IMR-90 (cell line): Measurements from ENCODE around the gene RRP1B. TPM values are rescaled to one million over a fixed set of nuclear protein-coding genes. Genes with fewer than 3 reads are reported as not detected.
A peak's percentile ranks its signal among the peaks of the same experiment; 100 is the strongest.

Source experiments
- ATAC-seq: fragments of 200-7000 bp; cut with Tn5 transposase; 2 replicates; pipeline ENCODE4 v1.9.1; 2020; ENCODE audit warnings: low read depth, mild to moderate bottlenecking, moderate library complexity
- BruUV-seq: library from RNA; stranded (reverse); fragments of 400-500 nt; replicated peaks from 2 replicates; lab custom pipeline; 2021; lab: Mats Ljungman, UMichigan
- CTCF ChIA-PET: fragments of 300-600 bp; formaldehyde crosslinking; extraction: SDS; loops from one replicate; lab custom pipeline; 2021; ENCODE audit warnings: antibody characterized with exemption; lab: Yijun Ruan, JAX
- POLR2A ChIA-PET: fragments of 300-600 bp; sonication (Branson Sonifier 250); formaldehyde crosslinking; loops from one replicate; lab custom pipeline; 2022; ENCODE audit warnings: antibody characterized with exemption; ENCODE audit not compliant: unreplicated experiment; lab: Charles Lee
- DNase-seq: peaks from one replicate; pipeline ENCODE4 v3.0.0; 2013
- H2AFZ ChIP-seq: replicated peaks from 2 replicates; pipeline ENCODE3; 2013; ENCODE audit warnings: low read length, mild to moderate bottlenecking; ENCODE audit not compliant: poor library complexity
- H2AK5ac ChIP-seq: 2 replicates; pipeline ENCODE4 v1.6.1; 2013; ENCODE audit warnings: low read depth, low read length, inconsistent platforms
- H2AK9ac ChIP-seq: replicated peaks from 2 replicates; pipeline ENCODE3; 2013; ENCODE audit warnings: mild to moderate bottlenecking, low read depth, low read length, moderate library complexity; ENCODE audit not compliant: poor library complexity
- H2BK120ac ChIP-seq: 2 replicates; pipeline ENCODE4 v1.6.1; 2013; ENCODE audit warnings: low read depth, low read length, inconsistent platforms
- H2BK15ac ChIP-seq: 3 replicates; pipeline ENCODE4 v1.6.1; 2013; ENCODE audit warnings: low read depth, low read length, inconsistent platforms
- H2BK20ac ChIP-seq: 2 replicates; pipeline ENCODE4 v1.6.1; 2013; ENCODE audit warnings: low read depth, mild to moderate bottlenecking, inconsistent platforms, low read length, moderate library complexity
- H2BK5ac ChIP-seq: 2 replicates; pipeline ENCODE4 v1.6.1; 2013; ENCODE audit warnings: mild to moderate bottlenecking, low read depth, low read length, inconsistent platforms; ENCODE audit not compliant: poor library complexity, severe bottlenecking
- H3K14ac ChIP-seq: replicated peaks from 2 replicates; pipeline ENCODE4 v1.6.1; 2013; ENCODE audit warnings: low read depth, low read length, inconsistent platforms
- H3K18ac ChIP-seq: 2 replicates; pipeline ENCODE4 v1.6.1; 2013; ENCODE audit warnings: low read depth, low read length, control low read depth
- H3K23ac ChIP-seq: 2 replicates; pipeline ENCODE4 v1.6.1; 2013; ENCODE audit warnings: low read depth, low read length, inconsistent platforms
- H3K27ac ChIP-seq: 2 replicates; pipeline ENCODE4 v1.5.1; 2013; ENCODE audit warnings: mild to moderate bottlenecking, control low read depth, low read length; ENCODE audit not compliant: insufficient read depth
- H3K27me3 ChIP-seq: 2 replicates; pipeline ENCODE4 v1.6.1; 2013; ENCODE audit warnings: low read length; ENCODE audit not compliant: control insufficient read depth, insufficient read depth
- H3K36me3 ChIP-seq: 2 replicates; pipeline ENCODE4 v1.6.1; 2013; ENCODE audit warnings: low read length, mixed read lengths; ENCODE audit not compliant: control insufficient read depth, insufficient read depth
- H3K4ac ChIP-seq: 2 replicates; pipeline ENCODE4 v1.6.1; 2013; ENCODE audit warnings: low read depth, low read length, inconsistent platforms
- H3K4me1 ChIP-seq: 2 replicates; pipeline ENCODE4 v1.6.1; 2013; ENCODE audit warnings: low read length, mixed read lengths; ENCODE audit not compliant: control insufficient read depth, insufficient read depth
- H3K4me2 ChIP-seq: 2 replicates; pipeline ENCODE4 v1.6.1; 2013; ENCODE audit warnings: low read depth, mild to moderate bottlenecking, control low read depth, low read length, moderate library complexity
- H3K4me3 ChIP-seq: 2 replicates; pipeline ENCODE4 v1.5.1; 2013; ENCODE audit warnings: low read depth, mild to moderate bottlenecking, control low read depth, low read length, moderate library complexity; ENCODE audit not compliant: insufficient read depth
- H3K56ac ChIP-seq: 2 replicates; pipeline ENCODE4 v1.6.1; 2013; ENCODE audit warnings: low read length, inconsistent platforms; ENCODE audit not compliant: insufficient read depth; ENCODE audit errors: extremely low read depth
- H3K79me1 ChIP-seq, 2 experiments: 2 replicates each; pipeline ENCODE4 v1.6.1; 2013; ENCODE audit warnings: low read length in 2 of 2, inconsistent platforms in 1 of 2, low read depth in 1 of 2
- H3K9ac ChIP-seq: 2 replicates; pipeline ENCODE4 v1.6.1; 2013; ENCODE audit warnings: low read depth, low read length, control low read depth
- H3K9me1 ChIP-seq: 2 replicates; pipeline ENCODE4 v1.6.1; 2013; ENCODE audit warnings: low read length, inconsistent platforms; ENCODE audit not compliant: insufficient read depth
- H3K9me3 ChIP-seq: 2 replicates; pipeline ENCODE4 v1.6.1; 2013; ENCODE audit warnings: low read length; ENCODE audit not compliant: control insufficient read depth, insufficient read depth
- H4K20me1 ChIP-seq: 2 replicates; pipeline ENCODE4 v1.6.1; 2013; ENCODE audit warnings: low read length, inconsistent platforms; ENCODE audit not compliant: insufficient read depth
- H4K5ac ChIP-seq: 2 replicates; pipeline ENCODE4 v1.6.1; 2013; ENCODE audit warnings: mild to moderate bottlenecking, low read depth, low read length, control low read depth
- H4K8ac ChIP-seq, 2 experiments: 2 replicates each; pipeline ENCODE4 v1.6.1; 2013; ENCODE audit warnings: low read depth in 2 of 2, low read length in 2 of 2, control low read depth in 1 of 2, inconsistent platforms in 1 of 2
- H4K91ac ChIP-seq: 2 replicates; pipeline ENCODE4 v1.6.1; 2013; ENCODE audit warnings: low read depth, low read length, inconsistent platforms; ENCODE audit not compliant: insufficient read depth
- BHLHE40 ChIP-seq: fragments of 150-350 bp; IDR thresholded peaks from 2 replicates; pipeline ENCODE4 v1.6.1; 2016; ENCODE audit warnings: mild to moderate bottlenecking, low read depth, low read length
- CEBPB ChIP-seq: IDR thresholded peaks from 2 replicates; pipeline ENCODE4 v1.6.1; 2012; ENCODE audit warnings: low read depth, low read length, improper control_type of control experiment
- CHD1 ChIP-seq: IDR thresholded peaks from 2 replicates; pipeline ENCODE4 v1.6.1; 2012; ENCODE audit warnings: low read depth, low read length, improper control_type of control experiment
- FOS ChIP-seq: fragments of 150-350 bp; IDR thresholded peaks from 2 replicates; pipeline ENCODE4 v1.6.1; 2016; ENCODE audit warnings: low read depth, low read length
- MAFK ChIP-seq: IDR thresholded peaks from 2 replicates; pipeline ENCODE4 v1.6.1; 2012; ENCODE audit warnings: low read depth, low read length, improper control_type of control experiment
- MAZ ChIP-seq: IDR thresholded peaks from 2 replicates; pipeline ENCODE4 v1.6.1; 2012; ENCODE audit warnings: low read depth, mild to moderate bottlenecking, low read length, improper control_type of control experiment, moderate library complexity, borderline replicate concordance
- NFE2L2 ChIP-seq: fragments of 150-350 bp; IDR thresholded peaks from 2 replicates; pipeline ENCODE4 v1.6.1; 2016; ENCODE audit warnings: low read depth, mild to moderate bottlenecking, low read length
- POLR2A ChIP-seq: IDR thresholded peaks from 2 replicates; pipeline ENCODE4 v1.6.1; 2012; ENCODE audit warnings: mild to moderate bottlenecking, low read depth, low read length
- RAD21 ChIP-seq: IDR thresholded peaks from 2 replicates; pipeline ENCODE4 v1.6.1; 2012; ENCODE audit warnings: low read length, improper control_type of control experiment
- RCOR1 ChIP-seq: IDR thresholded peaks from 2 replicates; pipeline ENCODE4 v1.6.1; 2012; ENCODE audit warnings: mild to moderate bottlenecking, low read length, improper control_type of control experiment; ENCODE audit not compliant: insufficient replicate concordance
- RFX5 ChIP-seq: IDR thresholded peaks from 2 replicates; pipeline ENCODE4 v1.8.0; 2012; ENCODE audit warnings: low read depth, mild to moderate bottlenecking, low read length, moderate library complexity
- SMC3 ChIP-seq: fragments of 150-350 bp; IDR thresholded peaks from 2 replicates; pipeline ENCODE4 v1.6.1; 2016; ENCODE audit warnings: low read depth, mild to moderate bottlenecking, antibody characterized with exemption, low read length, moderate library complexity
- WGBS, 2 experiments: methylation state at CpG; one replicate each; pipeline versions ENCODE4 v1.1.5 to v1.1.7; 2013; ENCODE audit warnings: missing lambda C conversion rate in 2 of 2; ENCODE audit not compliant: insufficient read length in 1 of 2; ENCODE audit errors: extremely low coverage in 2 of 2; 5-methylcytosine and 5-hydroxymethylcytosine counted together
- dilution Hi-C: fragments of 300-500 bp; cut with HindIII; formaldehyde crosslinking; loops from one replicate; pipeline ENCODE4 v1.14.3; 2018; ENCODE audit warnings: low sequenced_read_pairs; ENCODE audit not compliant: unreplicated experiment
- in situ Hi-C: fragments of 300-500 bp; cut with MboI; formaldehyde crosslinking; loops from 3 replicates; pipeline ENCODE4 v1.14.3; 2019; ENCODE audit warnings: low sequenced_read_pairs, inconsistent platforms, mixed read lengths
- intact Hi-C: fragments of 100-400 bp; cut with micrococcal nuclease; formaldehyde crosslinking; loops from 2 replicates; pipeline ENCODE4 v1.10.0; 2022
- polyA plus RNA-seq, 3 experiments: library from polyadenylated mRNA; depleted of rRNA; stranded (reverse); fragments of >200 nt; gene quantifications; 2 replicates each; pipeline ENCODE4 v1.2.3, GENCODE V29; 2012; ENCODE audit warnings: low replicate concordance in 1 of 3
- total RNA-seq: library from RNA; depleted of rRNA; stranded (reverse); fragments of >200 nt; gene quantifications from 2 replicates; pipeline ENCODE4 v1.2.3, GENCODE V29; 2012
- TF ChIP-seq, protein P1 (sequence below): fragments of 150-350 bp; IDR thresholded peaks from 2 replicates; pipeline ENCODE4 v1.6.1; 2017; ENCODE audit warnings: mild to moderate bottlenecking, antibody characterized with exemption, low read length, low read depth
- TF ChIP-seq, protein P2 (sequence below): conservative IDR thresholded peaks from 2 replicates; pipeline ENCODE4 v1.5.1; 2012; ENCODE audit warnings: mild to moderate bottlenecking, low read depth, low read length, improper control_type of control experiment
- TF ChIP-seq, protein P3 (sequence below): fragments of 150-350 bp; IDR thresholded peaks from 2 replicates; pipeline ENCODE4 v1.6.1; 2016; ENCODE audit warnings: low read depth, mild to moderate bottlenecking, low read length, moderate library complexity, borderline replicate concordance

RRP1B gene
- total and polyA plus RNA-seq, 2 of the 4 experiments (the other 2 are of a cell fraction) = 11.1 to 16.1 TPM

DNA sequence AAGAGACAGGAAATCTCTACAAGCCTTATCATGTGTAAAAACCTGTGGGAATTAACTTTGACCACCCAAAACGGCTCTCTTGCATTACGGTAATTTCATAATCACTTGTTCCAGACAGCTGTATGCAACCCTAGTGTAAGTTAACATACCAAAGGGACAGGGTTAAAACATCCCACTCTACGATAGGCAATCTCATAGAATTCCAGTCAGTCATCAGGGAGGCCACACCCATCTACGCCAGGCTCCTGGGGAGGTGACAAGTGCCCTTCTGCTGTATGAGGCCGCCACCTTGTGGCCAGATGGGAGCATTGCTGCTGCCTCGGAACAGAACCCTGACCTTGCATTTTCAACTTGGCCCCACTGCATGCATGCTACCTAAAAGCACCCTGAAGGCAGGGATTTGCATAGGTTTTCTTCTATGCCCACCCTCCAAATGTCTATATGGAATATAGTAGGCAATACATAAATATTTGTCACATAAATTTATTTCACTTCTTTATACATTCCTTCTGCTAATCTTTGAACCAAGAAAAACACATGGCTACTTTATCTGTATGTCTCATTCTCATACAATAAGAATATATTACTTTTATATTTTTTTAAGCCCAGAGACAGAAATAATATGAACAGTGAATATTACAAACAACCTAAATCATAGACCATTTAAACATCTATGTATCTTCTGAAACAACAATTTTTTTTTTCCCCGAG, 12.7 kb upstream of the RRP1B start:
- Histone ChIP-seq H2BK20ac (no peak overlapping the region), H2AFZ (peak overlapping the region; percentile 33), H3K4me2 (no peak overlapping the region), H3K9me3 (no peaks in the 10 kb centered on the region), H3K23ac (no peak overlapping the region), H3K79me1 (no peaks in the 10 kb centered on the region), H2AK9ac (no peak overlapping the region), H3K14ac (no peak overlapping the region), H3K4me1 (peaks cover 7% of the 10 kb centered on the region), H3K9ac (no peak overlapping the region), H3K56ac (no peak overlapping the region), H4K5ac (no peak overlapping the region), H2AK5ac (no peak overlapping the region), H2BK15ac (no peak overlapping the region), H4K20me1 (no peaks in the 10 kb centered on the region), H3K36me3 (no peaks in the 10 kb centered on the region), H3K4me3 (no peak overlapping the region), H3K27me3 (no peaks in the 10 kb centered on the region), H4K91ac (no peak overlapping the region), H3K9me1 (no peaks in the 10 kb centered on the region), H4K8ac (no peak overlapping the region), H3K4ac (no peak overlapping the region), H3K18ac (no peak overlapping the region), H2BK5ac (no peak overlapping the region), H2BK120ac (0 out of 2 replicates have a peak overlapping the region, but pooled peaks have one; percentile 10), H3K27ac (no peak overlapping the region)
- dilution Hi-C loops (no loop called here), intact Hi-C loops (no loop called here), in situ Hi-C loops (loop anchor here (10.0 kb wide), 1 partner anchor 322 kb away; no protein-coding TSS in a partner anchor)
- BruUV-seq = no TSS peak
- ATAC-seq = peak; percentile 95
- peak; percentile 94 for DNase-seq
- TF ChIP-seq RCOR1 = no peak
- TF ChIP-seq RAD21 = peak; percentile 100
- no peak for TF ChIP-seq FOS
- TF ChIP-seq, protein P1, sequence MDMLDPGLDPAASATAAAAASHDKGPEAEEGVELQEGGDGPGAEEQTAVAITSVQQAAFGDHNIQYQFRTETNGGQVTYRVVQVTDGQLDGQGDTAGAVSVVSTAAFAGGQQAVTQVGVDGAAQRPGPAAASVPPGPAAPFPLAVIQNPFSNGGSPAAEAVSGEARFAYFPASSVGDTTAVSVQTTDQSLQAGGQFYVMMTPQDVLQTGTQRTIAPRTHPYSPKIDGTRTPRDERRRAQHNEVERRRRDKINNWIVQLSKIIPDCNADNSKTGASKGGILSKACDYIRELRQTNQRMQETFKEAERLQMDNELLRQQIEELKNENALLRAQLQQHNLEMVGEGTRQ = no peak
- TF ChIP-seq BHLHE40 = no peak
- TF ChIP-seq, protein P2, sequence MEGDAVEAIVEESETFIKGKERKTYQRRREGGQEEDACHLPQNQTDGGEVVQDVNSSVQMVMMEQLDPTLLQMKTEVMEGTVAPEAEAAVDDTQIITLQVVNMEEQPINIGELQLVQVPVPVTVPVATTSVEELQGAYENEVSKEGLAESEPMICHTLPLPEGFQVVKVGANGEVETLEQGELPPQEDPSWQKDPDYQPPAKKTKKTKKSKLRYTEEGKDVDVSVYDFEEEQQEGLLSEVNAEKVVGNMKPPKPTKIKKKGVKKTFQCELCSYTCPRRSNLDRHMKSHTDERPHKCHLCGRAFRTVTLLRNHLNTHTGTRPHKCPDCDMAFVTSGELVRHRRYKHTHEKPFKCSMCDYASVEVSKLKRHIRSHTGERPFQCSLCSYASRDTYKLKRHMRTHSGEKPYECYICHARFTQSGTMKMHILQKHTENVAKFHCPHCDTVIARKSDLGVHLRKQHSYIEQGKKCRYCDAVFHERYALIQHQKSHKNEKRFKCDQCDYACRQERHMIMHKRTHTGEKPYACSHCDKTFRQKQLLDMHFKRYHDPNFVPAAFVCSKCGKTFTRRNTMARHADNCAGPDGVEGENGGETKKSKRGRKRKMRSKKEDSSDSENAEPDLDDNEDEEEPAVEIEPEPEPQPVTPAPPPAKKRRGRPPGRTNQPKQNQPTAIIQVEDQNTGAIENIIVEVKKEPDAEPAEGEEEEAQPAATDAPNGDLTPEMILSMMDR = peak; percentile 99
- peak; percentile 95 for TF ChIP-seq MAFK
- no peak for TF ChIP-seq CHD1
- TF ChIP-seq POLR2A = peak; percentile 69
- no peak for TF ChIP-seq RFX5
- TF ChIP-seq, protein P3, sequence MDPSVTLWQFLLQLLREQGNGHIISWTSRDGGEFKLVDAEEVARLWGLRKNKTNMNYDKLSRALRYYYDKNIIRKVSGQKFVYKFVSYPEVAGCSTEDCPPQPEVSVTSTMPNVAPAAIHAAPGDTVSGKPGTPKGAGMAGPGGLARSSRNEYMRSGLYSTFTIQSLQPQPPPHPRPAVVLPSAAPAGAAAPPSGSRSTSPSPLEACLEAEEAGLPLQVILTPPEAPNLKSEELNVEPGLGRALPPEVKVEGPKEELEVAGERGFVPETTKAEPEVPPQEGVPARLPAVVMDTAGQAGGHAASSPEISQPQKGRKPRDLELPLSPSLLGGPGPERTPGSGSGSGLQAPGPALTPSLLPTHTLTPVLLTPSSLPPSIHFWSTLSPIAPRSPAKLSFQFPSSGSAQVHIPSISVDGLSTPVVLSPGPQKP = no peak
- TF ChIP-seq NFE2L2 = peak; percentile 40; the same call in 1 of the 2 replicates
- peak; percentile 76 for TF ChIP-seq CEBPB
- peak; percentile 70 for TF ChIP-seq MAZ
- TF ChIP-seq SMC3 = peak; percentile 97
- ChIA-PET CTCF (interaction anchor here (1.3 to 1.8 kb wide), 6 partner anchors 9 to 44 kb away, joined by 3 to 7 read pairs (median 4); no protein-coding TSS in a partner anchor), POLR2A (no interaction called here)
- 39% methylated on average over 3 of the region's 7 CpGs; no CpG with 5 or more reads in 1 of the 2 experiments for WGBS, 2 experiments
